Measurements from ENCODE around the gene CPPED1. TPM values are rescaled to one million over a fixed set of nuclear protein-coding genes. Genes with fewer than 3 reads are reported as not detected.

Gene CPPED1
- total RNA-seq, 1 donor from 2014 or later = 15.2 TPM

GRCh38 chr16:12749076-12749475 is 54.6 kb downstream of the CPPED1 start:
- H3K4me3 Mint-ChIP-seq = no peak overlapping the region

GRCh38 chr16:12747827-12748226 is 55.9 kb downstream of the CPPED1 start:
- Mint-ChIP-seq H3K9me3 (peaks cover 5% of the 10 kb centered on the region), H3K36me3 (no peaks in the 10 kb centered on the region), H3K27ac (no peak overlapping the region), H3K4me1 (ENCODE audit: unreplicated experiment) (peaks cover 5% of the 10 kb centered on the region), H3K27me3 (no peaks in the 10 kb centered on the region), H3K4me3 (no peak overlapping the region)
- TF ChIP-seq CTCF (conservative IDR thresholded peaks at IDR 0.05) = no peak
- DNase-seq (ENCODE audit: extremely low spot score, unreplicated experiment) = no peak

More at GRCh38 chr16:12749076-12749475, 54.6 kb downstream of the CPPED1 start:
- TF ChIP-seq CTCF (conservative IDR thresholded peaks at IDR 0.05) = no peak
- Mint-ChIP-seq H3K27me3 (no peaks in the 10 kb centered on the region), H3K27ac (no peak overlapping the region), H3K36me3 (no peaks in the 10 kb centered on the region), H3K4me1 (ENCODE audit: unreplicated experiment) (peaks cover 14% of the 10 kb centered on the region), H3K9me3 (peaks cover 5% of the 10 kb centered on the region)
- DNase-seq (ENCODE audit: extremely low spot score, unreplicated experiment) = no peak

- Mint-ChIP-seq H3K4me1 (ENCODE audit: unreplicated experiment) (peaks cover 3% of the 10 kb centered on the region), H3K27ac (no peak overlapping the region), H3K27me3 (no peaks in the 10 kb centered on the region), H3K36me3 (no peaks in the 10 kb centered on the region), H3K4me3 (no peak overlapping the region), H3K9me3 (peaks cover 5% of the 10 kb centered on the region)
- TF ChIP-seq CTCF (conservative IDR thresholded peaks at IDR 0.05) = no peak
- no peak for DNase-seq (ENCODE audit: extremely low spot score, unreplicated experiment)
These were observed 56.4 kb downstream of the CPPED1 start for GRCh38 chr16:12747261-12747660.

- no peak for DNase-seq (ENCODE audit: extremely low spot score, unreplicated experiment)
- peaks cover 7% of the 10 kb centered on the region for H3K4me1 Mint-ChIP-seq (ENCODE audit: unreplicated experiment)
- no peak for TF ChIP-seq CTCF (conservative IDR thresholded peaks at IDR 0.05)
- H3K36me3 Mint-ChIP-seq = peaks cover under 1% of the 10 kb centered on the region
- H3K27me3 Mint-ChIP-seq = no peaks in the 10 kb centered on the region
- H3K27ac Mint-ChIP-seq = no peak overlapping the region
- H3K4me3 Mint-ChIP-seq = no peak overlapping the region
- peaks cover 5% of the 10 kb centered on the region for H3K9me3 Mint-ChIP-seq
These were observed 58.8 kb downstream of the CPPED1 start for GRCh38 chr16:12744860-12745259.

- Mint-ChIP-seq H3K27ac (no peak overlapping the region), H3K4me1 (ENCODE audit: unreplicated experiment) (peaks cover 7% of the 10 kb centered on the region), H3K36me3 (peaks cover 3% of the 10 kb centered on the region), H3K4me3 (no peak overlapping the region), H3K9me3 (peaks cover 5% of the 10 kb centered on the region), H3K27me3 (no peaks in the 10 kb centered on the region)
- no peak for DNase-seq (ENCODE audit: extremely low spot score, unreplicated experiment)
- no peak for TF ChIP-seq CTCF (conservative IDR thresholded peaks at IDR 0.05)
These were observed 60.9 kb downstream of the CPPED1 start for GRCh38 chr16:12742741-12743140.
